HEK293T (cell line): ENCODE results near the gene SLC25A26.

Experiments
- CTCF ChIA-PET: fragments of 350-600 bp; formaldehyde crosslinking; extraction: SDS; loops from one replicate; lab custom pipeline; 2021; ENCODE audit warnings: antibody characterized with exemption, inconsistent platforms; lab: Yijun Ruan, JAX
- POLR2A ChIA-PET: fragments of 350-600 bp; formaldehyde crosslinking; extraction: SDS; loops from one replicate; lab custom pipeline; 2020; ENCODE audit warnings: antibody characterized with exemption, inconsistent platforms; lab: Yijun Ruan, JAX
- DNase-seq: peaks from one replicate; pipeline ENCODE4 v3.0.0; 2012; ENCODE audit warnings: mixed read lengths; ENCODE audit errors: extremely low spot score
- ARNT ChIP-seq: fragments of 450-650 bp; IDR thresholded peaks from 2 replicates; pipeline ENCODE4 v1.6.1; 2017; ENCODE audit warnings: mild to moderate bottlenecking
- BHLHE40 ChIP-seq: fragments of 450-650 bp; IDR thresholded peaks from 2 replicates; pipeline ENCODE4 v1.6.1; 2016; ENCODE audit warnings: mild to moderate bottlenecking, moderate library complexity, borderline replicate concordance
- CTBP1 ChIP-seq: fragments of 450-650 bp; IDR thresholded peaks from 2 replicates; pipeline ENCODE4 v1.6.1; 2016; ENCODE audit warnings: borderline replicate concordance
- ELF4 ChIP-seq: fragments of 450-650 bp; IDR thresholded peaks from 2 replicates; pipeline ENCODE4 v1.6.1; 2017; ENCODE audit warnings: antibody characterized with exemption
- FOXA1 ChIP-seq: fragments of 450-650 bp; IDR thresholded peaks from 2 replicates; pipeline ENCODE4 v1.6.1; 2016; ENCODE audit warnings: mild to moderate bottlenecking
- FOXK2 ChIP-seq: fragments of 450-650 bp; IDR thresholded peaks from 2 replicates; pipeline ENCODE4 v1.6.1; 2016; ENCODE audit warnings: mild to moderate bottlenecking
- FOXM1 ChIP-seq: fragments of 450-650 bp; IDR thresholded peaks from 2 replicates; pipeline ENCODE4 v1.6.1; 2017; ENCODE audit warnings: mild to moderate bottlenecking, borderline replicate concordance
- HDGF ChIP-seq: fragments of 450-650 bp; IDR thresholded peaks from 2 replicates; pipeline ENCODE4 v1.6.1; 2017; ENCODE audit warnings: antibody characterized with exemption, borderline replicate concordance
- L3MBTL2 ChIP-seq: fragments of 450-650 bp; conservative IDR thresholded peaks from 2 replicates; pipeline ENCODE4 v1.6.1; 2016; ENCODE audit warnings: mild to moderate bottlenecking
- LEF1 ChIP-seq: fragments of 450-650 bp; IDR thresholded peaks from 2 replicates; pipeline ENCODE4 v1.6.1; 2017; ENCODE audit warnings: mild to moderate bottlenecking, borderline replicate concordance
- NFRKB ChIP-seq: fragments of 450-650 bp; IDR thresholded peaks from 2 replicates; pipeline ENCODE4 v1.6.1; 2016; ENCODE audit warnings: mild to moderate bottlenecking, moderate library complexity
- PKNOX1 ChIP-seq: fragments of 450-650 bp; IDR thresholded peaks from 2 replicates; pipeline ENCODE4 v1.6.1; 2016
- SP1 ChIP-seq: fragments of 450-650 bp; IDR thresholded peaks from 2 replicates; pipeline ENCODE4 v1.6.1; 2017
- SUZ12 ChIP-seq: fragments of 450-650 bp; IDR thresholded peaks from 2 replicates; pipeline ENCODE4 v1.6.1; 2016; ENCODE audit warnings: mild to moderate bottlenecking
- TARDBP ChIP-seq: fragments of 450-650 bp; IDR thresholded peaks from 2 replicates; pipeline ENCODE4 v1.6.1; 2016
- ZNF384 ChIP-seq: fragments of 450-650 bp; IDR thresholded peaks from 2 replicates; pipeline ENCODE4 v1.6.1; 2016

Gene SLC25A26

GRCh38 chr3:66423791-66424190 lies 203.0 kb downstream of the SLC25A26 start:
- no peak for DNase-seq
- ChIA-PET POLR2A (no interaction called here), CTCF (no interaction called here)
- no peak for TF ChIP-seq ARNT
- no peak for TF ChIP-seq ZNF384
- TF ChIP-seq CTBP1 = no peak
- no peak for TF ChIP-seq HDGF
- TF ChIP-seq ELF4 = no peak
- no peak for TF ChIP-seq BHLHE40
- TF ChIP-seq SUZ12 = no peak
- no peak for TF ChIP-seq FOXK2
- TF ChIP-seq FOXM1 = no peak
- TF ChIP-seq PKNOX1 = no peak
- TF ChIP-seq FOXA1 = no peak

- DNase-seq = no peak
- CTCF ChIA-PET = interaction anchor here (1.1 kb wide), 1 partner anchor 18 kb away, joined by 3 read pairs; no protein-coding TSS in a partner anchor
- TF ChIP-seq HDGF (no peak), SUZ12 (no peak), ARNT (no peak), PKNOX1 (no peak), FOXK2 (no peak), FOXM1 (no peak), TARDBP (no peak), FOXA1 (no peak), SP1 (no peak), ZNF384 (no peak), ELF4 (no peak), CTBP1 (no peak), LEF1 (no peak), L3MBTL2 (no peak), BHLHE40 (no peak), NFRKB (no peak)
- POLR2A ChIA-PET = no interaction called here
Observed at GRCh38 chr3:66425032-66425431, 204.2 kb downstream of the SLC25A26 start.

DNA sequence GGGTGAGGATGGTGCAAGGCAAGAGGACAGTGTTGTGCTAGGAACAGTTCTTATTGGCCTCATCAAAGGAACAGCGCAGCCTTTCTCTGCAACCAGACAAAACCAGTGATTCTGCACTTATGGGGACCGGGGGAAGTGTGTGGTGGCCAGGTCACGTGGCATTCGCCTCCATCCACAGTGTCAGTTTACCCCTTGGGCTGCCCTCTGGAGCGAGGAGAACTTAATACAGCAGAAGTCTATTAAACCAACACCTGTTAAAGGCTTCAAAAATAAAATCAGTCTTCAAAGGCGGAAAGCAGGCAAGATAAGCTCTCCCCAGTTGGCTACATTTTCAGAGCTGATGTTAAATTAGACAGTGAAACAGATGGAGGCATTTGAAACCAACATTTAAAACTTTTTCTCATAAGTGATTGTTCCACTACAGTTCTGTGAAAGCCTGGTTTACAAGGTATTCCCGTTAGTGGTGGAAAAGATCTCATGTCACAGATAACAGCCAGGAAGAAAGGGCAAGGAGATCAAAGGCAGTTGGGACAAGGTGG lies 204.8 kb downstream of the SLC25A26 start:
- TF ChIP-seq ARNT (no peak), LEF1 (no peak), HDGF (no peak), FOXM1 (no peak), ZNF384 (no peak)
- POLR2A ChIA-PET = no interaction called here
- no peak for DNase-seq
- CTCF ChIA-PET = interaction anchor here (1.1 kb wide), 1 partner anchor 18 kb away, joined by 3 read pairs; no protein-coding TSS in a partner anchor

- TF ChIP-seq PKNOX1 (no peak), BHLHE40 (no peak), L3MBTL2 (no peak), TARDBP (no peak), LEF1 (no peak), ARNT (no peak), FOXM1 (no peak), FOXA1 (no peak), CTBP1 (no peak), SUZ12 (no peak)
- ChIA-PET CTCF (no interaction called here), POLR2A (no interaction called here)
- DNase-seq = no peak
Observed at GRCh38 chr3:66426135-66426534, 205.3 kb downstream of the SLC25A26 start.

DNA sequence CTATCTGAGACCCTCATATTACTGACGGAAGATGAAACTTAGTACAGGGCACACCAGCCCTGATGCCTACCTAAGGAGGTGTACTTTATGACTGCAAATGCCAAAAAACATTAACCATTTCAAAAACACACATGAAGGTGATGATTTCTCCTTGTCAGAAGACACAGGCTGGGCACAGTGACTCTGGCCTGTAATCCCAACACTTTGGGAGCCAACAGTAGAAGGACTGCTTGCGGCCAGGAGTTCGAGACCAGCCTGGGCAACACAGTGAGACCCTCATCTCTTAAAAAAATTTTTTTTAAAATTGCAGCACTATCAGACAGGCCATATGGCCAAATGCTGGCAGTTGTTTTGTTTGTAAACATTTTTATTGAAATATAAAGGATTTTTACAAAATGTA lies 206.6 kb downstream of the SLC25A26 start:
- ChIA-PET CTCF (no interaction called here), POLR2A (no interaction called here)
- TF ChIP-seq HDGF = no peak
- TF ChIP-seq FOXM1 = no peak
- TF ChIP-seq CTBP1 = no peak
- no peak for TF ChIP-seq SUZ12
- TF ChIP-seq PKNOX1 = no peak
- TF ChIP-seq NFRKB = no peak
- no peak for TF ChIP-seq FOXA1
- TF ChIP-seq FOXK2 = no peak
- no peak for TF ChIP-seq ELF4
- TF ChIP-seq LEF1 = no peak
- no peak for TF ChIP-seq L3MBTL2
- no peak for TF ChIP-seq TARDBP
- no peak for TF ChIP-seq ZNF384
- no peak for TF ChIP-seq SP1
- TF ChIP-seq ARNT = no peak
- TF ChIP-seq BHLHE40 = no peak
- no peak for DNase-seq

- no peak for DNase-seq
- POLR2A ChIA-PET = no interaction called here
- no peak for TF ChIP-seq ZNF384
- TF ChIP-seq SP1 = no peak
- no peak for TF ChIP-seq ARNT
- TF ChIP-seq CTBP1 = no peak
- TF ChIP-seq LEF1 = no peak
- no peak for TF ChIP-seq FOXA1
- no peak for TF ChIP-seq NFRKB
- no peak for TF ChIP-seq SUZ12
- no peak for TF ChIP-seq ELF4
- no peak for TF ChIP-seq L3MBTL2
- no peak for TF ChIP-seq BHLHE40
- no peak for TF ChIP-seq FOXK2
- no peak for TF ChIP-seq HDGF
Observed at GRCh38 chr3:66427951-66428474, 207.2 kb downstream of the SLC25A26 start.

More at GRCh38 chr3:66427951-66428474, 207.2 kb downstream of the SLC25A26 start:
- CTCF ChIA-PET = no interaction called here
